HG02970 (cell line): ENCODE data around the gene CAPN13.

Experiments
- ATAC-seq: cut with Tn5 transposase; IDR thresholded peaks from one replicate; pipeline ENCODE4 v1.9.1; 2021; ENCODE audit warnings: mild to moderate bottlenecking, moderate library complexity, moderate number of reproducible peaks; ENCODE audit not compliant: unreplicated experiment, low FRiP score

Gene CAPN13

DNA sequence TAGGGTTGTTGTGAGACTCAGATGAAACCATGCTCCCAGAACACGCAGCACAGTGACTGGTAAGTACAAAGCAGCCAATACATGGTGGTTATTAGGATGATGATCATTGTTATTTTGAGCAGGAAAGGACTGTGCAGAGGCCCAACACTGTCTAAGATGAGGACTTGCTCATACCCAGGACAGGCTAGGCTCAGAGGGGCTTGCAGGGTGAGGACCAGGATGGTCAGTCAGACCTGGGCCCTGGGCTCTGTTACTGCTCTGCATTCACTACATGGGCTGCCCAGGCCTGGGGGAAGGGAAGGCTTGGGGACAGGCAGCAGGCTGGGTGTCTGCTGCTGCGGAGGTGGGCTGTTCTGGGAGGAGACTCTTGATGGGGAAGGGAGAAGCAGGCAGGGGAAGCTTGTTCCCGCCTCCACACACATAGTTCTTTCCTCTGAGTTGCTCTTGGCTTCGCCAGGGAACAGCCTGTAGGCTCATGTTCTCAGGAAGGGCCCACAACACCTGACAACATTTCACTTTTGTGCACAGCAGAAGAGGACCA is 17.5 kb downstream of the CAPN13 start:
- no peak for ATAC-seq

GRCh38 chr2:30786923-30787685 is 20.1 kb downstream of the CAPN13 start:
- ATAC-seq: no peak

DNA sequence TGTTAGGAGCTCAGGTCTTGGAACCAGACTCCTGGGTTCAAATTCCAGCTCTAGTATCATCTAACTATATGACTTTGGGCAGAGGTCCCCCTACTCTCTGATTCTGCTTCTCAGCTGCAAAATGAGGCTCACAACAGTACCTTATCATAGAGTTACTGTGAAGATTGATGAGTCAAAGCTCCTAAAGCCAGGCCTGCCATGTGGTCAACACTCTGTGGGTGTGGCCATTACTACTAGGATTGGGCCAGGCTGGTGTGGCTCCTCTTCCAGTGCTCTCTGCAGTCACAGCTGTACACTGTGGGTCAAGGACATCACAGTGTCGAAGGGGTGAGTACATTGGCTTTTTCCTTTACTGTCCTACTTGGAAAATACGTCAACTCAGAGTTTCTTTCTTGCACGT is 22.6 kb downstream of the CAPN13 start:
- ATAC-seq: no peak

DNA sequence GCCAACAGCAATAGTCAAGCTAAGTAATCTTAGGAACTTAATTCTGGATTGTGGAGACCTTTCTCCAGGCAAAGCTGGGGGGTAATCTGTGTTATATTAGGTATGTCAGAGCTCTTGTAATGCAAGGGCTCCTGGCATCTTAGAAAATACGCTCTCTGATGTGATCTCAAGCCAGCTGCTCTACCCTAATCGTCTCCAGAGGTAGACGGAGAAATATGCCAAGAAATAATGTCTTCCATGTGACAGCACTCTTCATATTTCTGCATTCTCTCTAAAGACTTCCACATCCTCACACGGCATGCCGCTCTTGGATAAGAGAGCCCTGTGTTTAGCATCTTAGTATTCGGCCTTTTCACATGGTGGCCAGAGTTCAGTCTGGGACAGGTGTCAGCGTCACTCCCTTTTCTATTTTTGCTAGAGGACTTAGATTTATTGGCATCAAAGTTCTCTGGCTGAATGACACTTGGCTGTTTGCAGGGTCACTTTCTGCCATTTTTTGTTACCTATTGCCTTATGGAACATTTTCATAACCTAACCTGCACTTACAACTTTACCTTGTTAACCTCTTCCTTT is 25.2 kb downstream of the CAPN13 start:
- ATAC-seq: no peak

DNA sequence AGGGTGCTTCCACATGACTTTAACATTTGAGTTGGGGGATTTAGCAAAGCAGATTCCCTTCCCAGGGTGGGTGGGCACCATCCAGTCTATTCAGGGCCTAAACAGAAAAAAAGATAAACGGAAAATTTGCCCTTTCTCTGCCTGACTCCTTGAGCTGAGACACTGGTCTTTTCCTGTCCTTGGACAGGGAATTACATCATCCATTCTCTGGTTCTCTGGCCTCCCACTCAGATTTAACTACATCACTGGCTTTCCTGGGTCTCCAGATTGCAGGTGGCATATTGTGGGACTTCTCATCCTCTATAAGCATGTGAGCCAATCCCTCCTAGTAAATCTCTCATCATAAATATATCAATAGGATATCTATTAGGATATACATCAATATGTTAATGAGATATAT is 25.8 kb downstream of the CAPN13 start:
- ATAC-seq: no peak

DNA sequence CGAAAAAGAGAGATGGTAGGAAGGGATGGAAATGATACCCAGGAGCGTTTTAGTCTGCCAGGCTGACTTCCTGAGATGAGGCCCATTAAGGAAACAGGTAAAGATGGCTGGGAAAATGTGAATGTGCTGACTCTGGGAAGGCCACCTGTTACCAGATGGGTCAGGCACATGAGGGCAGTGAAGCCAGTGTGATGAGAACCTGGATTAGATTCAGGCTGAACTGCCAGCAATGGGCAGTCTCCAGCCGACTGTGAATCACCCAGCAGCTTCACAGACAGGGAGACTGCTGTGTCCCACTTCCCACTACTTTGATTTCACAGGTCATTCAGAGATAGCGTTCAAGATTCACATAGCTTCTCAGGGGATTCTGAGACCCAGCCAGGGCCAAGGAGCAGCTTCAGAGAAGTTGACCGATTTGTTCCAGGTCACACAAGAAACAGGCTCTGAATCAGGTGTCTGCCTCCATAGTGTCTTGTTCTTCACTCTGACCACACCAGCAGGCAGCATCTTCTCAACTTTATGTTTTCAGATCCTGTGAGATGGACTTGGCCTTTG is 26.4 kb downstream of the CAPN13 start:
- ATAC-seq: no peak

DNA sequence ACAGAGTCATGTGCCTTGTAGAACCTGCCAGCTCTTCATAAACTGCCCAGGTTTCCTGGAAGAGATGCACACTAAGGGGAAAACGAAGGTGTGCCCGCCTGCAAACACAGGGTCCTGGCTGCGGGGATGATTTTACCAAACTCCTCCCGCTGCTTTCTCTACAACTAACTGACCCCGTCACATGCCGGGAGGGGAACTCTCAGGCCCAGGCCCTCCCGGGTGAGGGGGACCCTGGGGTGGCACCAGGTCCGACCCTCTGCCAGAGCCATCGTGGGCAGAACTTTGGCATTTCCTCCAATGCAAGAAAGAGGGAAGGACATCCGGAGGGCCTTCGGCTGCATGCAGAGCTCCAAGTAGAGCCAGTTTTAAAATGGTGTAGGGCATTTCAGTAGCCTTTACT is 28.6 kb downstream of the CAPN13 start:
- ATAC-seq: no peak

GRCh38 chr2:30777661-30778505 is 29.4 kb downstream of the CAPN13 start:
- no peak for ATAC-seq

DNA sequence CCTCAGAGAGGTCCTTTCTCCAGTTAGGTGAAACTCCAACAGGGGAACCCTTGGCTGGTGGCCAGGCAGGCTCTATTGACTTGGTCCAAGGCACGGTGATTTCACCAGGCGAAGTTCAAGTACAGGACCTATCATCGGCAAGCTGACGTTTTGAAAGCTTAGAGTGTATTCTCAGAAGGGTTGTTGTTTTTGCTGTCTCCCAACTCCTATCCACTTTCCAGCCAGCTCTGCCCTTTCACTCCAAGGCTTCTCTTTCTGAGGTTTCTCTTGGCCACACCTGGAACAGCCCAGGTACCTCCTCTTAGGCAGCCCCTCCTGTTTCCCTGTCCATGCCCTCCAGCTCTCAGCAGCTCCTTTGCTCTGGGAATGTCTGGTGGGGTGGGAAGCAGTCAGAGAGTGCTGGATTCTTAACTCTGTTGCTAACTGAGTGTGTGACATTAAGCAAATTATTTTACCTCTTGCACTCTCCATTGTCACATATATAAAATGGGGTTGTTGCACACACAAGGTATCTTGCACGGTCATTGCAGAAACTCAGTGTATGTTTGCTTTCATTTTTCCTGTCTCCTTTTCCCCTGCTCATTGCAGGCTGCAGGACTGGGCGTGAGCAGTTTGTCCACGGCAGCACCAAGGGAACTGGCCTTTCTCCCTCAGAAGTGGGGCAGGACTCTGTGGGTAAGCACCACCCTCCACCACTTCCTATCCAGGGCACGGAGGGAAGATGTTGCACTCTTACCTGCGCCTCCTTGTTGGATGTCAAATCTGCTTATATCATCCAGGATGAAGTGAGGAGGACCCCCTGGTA is 30.2 kb downstream of the CAPN13 start:
- ATAC-seq: no peak

- ATAC-seq: no peak
Observed at GRCh38 chr2:30775833-30776232, 31.4 kb downstream of the CAPN13 start.

GRCh38 chr2:30772021-30772705 is 35.1 kb downstream of the CAPN13 start:
- no peak for ATAC-seq

DNA sequence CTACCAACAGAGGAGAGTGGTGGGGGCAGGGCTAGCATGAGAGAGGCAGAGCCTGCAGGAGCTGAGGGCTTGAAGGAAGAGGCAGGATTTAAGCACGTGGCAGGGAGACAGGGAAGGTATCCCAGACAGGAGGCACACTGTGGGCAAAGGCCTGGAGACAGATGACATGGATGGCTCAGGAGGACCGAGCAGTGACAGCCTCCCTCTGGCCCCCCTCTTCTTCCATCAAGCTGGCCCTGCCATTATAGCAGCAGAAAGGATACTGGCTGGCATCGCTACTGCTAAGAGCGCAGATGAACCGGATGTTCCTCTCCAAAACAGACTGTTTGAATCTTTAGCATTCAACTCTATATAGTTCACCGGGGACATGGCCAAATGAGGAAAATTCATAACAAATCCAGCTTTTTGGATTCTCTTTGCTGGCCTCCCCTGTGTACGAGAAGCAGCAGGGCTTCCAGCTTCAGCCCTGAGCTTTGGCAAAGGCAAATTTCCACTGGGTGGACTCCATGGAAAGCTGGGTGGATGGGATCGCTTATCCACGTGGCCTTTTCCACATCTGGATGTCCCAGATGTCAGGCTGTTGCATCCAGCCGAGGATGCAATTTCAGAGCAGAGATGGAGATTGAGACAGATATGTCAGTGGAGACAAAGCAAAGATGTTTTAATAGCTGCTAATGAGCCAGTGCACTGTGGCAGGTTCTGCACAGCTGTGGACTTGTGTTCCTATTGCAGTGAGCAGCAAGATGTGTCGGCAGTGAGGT is 36.2 kb downstream of the CAPN13 start:
- ATAC-seq: no peak

DNA sequence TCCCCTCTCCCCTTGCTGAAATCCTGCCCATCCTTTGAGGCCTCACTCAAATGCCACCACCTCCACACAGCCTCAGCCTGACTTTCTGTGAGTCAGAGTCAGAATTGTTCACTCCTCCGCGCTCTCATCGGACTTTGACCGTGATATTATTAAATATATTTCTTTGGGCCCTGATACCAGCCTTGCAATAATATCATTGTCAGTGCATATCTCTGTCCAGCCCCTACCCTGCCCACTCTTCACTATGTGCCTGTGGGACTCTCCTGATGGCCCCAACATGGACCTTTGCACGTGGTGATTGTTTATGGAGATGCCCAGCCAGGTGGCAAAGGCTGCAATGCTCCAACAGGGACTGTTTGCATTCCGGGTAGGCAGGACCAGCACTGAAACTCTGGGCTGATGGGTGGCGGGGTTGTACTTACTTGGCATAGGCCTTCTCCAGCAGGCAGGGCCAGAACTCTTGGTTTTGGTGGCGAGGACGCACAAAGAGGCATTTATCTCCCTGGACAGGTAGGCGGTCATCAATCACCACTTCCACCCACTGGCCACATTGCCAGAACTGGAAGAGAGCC is 37.3 kb downstream of the CAPN13 start:
- no peak for ATAC-seq

DNA sequence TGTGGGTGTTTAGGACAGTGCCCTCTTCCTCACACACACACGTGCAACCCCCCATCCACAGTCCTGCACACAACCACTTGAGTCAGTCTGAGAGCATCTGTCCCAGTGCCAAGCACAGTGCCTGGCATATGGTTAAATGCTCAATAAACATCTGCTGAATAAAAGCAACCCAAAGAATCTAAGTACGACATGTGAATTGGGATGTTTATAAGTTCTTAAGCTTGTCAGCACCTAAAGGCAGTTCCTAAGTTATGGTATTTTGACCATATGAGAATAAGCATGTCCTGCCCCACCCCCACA is 37.8 kb downstream of the CAPN13 start:
- ATAC-seq: no peak

GRCh38 chr2:30768708-30769480 is 38.4 kb downstream of the CAPN13 start:
- no peak for ATAC-seq

DNA sequence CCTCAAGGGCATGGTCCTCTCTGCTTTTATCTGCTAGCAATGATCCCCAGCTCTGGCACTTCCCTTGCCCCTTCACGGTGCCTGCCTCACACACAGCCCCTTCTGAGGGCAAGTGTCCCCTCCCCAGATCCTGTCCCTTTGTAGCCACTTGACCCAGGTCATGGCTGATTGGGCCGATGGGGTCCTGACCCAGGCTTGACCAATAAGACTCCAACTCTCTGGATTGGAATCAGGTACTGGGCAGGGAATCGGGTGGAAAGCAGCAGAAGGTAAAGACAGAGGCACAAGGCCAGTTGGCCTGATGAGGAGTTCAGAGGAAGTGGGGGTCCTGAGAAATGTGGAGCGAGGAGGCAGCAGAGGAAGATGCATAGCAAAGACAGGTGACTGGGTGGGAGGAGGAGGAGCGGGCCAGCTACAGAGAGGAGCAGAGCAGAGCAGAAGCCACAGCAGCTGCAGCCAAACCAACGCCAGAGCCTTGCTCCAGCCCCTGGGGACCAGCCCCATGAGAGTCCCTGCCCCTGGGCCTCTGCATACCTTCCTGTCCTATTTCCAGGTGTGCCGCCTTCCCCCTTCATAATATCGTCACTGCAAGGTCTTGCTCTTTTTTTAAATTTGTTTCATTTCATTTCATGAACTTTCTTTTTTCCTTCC is 39.1 kb downstream of the CAPN13 start:
- no peak for ATAC-seq

GRCh38 chr2:30766666-30767065 is 40.6 kb downstream of the CAPN13 start:
- ATAC-seq: no peak
